Heart left ventricle (tissue), 16 donors: ENCODE results near the gene TMEM170A. TPM values are rescaled to one million over a fixed set of nuclear protein-coding genes. Genes with fewer than 3 reads are reported as not detected.
A peak's percentile ranks its signal among the peaks of the same experiment; 100 is the strongest.

ENCODE experiments used
- ATAC-seq, 4 donors: fragments of 200-7000 bp; cut with Tn5 transposase; one replicate each; pipeline ENCODE4 v1.9.1; 2020 to 2022; ENCODE audit warnings: moderate library complexity in 4 of 4, mild to moderate bottlenecking in 3 of 4, moderate number of reproducible peaks in 1 of 4
- DNase-seq, 5 donors: peaks; one replicate each; pipeline ENCODE4 v3.0.0-alpha.2; 2020
- H3K27ac ChIP-seq, 12 donors: fragments of 200-600 bp; sonication (generic) in 4 of 12; one replicate each; pipeline versions ENCODE4 v1.5.0 to v1.8.0; 2016 to 2022; ENCODE audit warnings: mild to moderate bottlenecking in 2 of 12
- H3K27me3 ChIP-seq, 9 donors: fragments of 200-600 bp; sonication (generic) in 2 of 9; one replicate each; pipeline versions ENCODE4 v1.5.1 to v1.8.0; 2016 to 2022; ENCODE audit warnings: mild to moderate bottlenecking in 3 of 9
- H3K36me3 ChIP-seq, 9 donors: fragments of 200-600 bp; sonication (generic) in 2 of 9; one replicate each; pipeline versions ENCODE4 v1.5.0 to v1.8.0; 2018 to 2022; ENCODE audit warnings: mild to moderate bottlenecking in 2 of 9
- H3K4me1 ChIP-seq, 12 donors: fragments of 200-600 bp; sonication (generic) in 4 of 12; one replicate each; pipeline versions ENCODE4 v1.5.0 to v1.8.0; 2016 to 2022; ENCODE audit warnings: mild to moderate bottlenecking in 3 of 12
- H3K4me3 ChIP-seq, 12 donors: fragments of 200-600 bp; sonication (generic) in 4 of 12; one replicate each; pipeline versions ENCODE4 v1.5.0 to v1.8.0; 2017 to 2022; ENCODE audit warnings: mild to moderate bottlenecking in 9 of 12, moderate library complexity in 4 of 12
- H3K9me3 ChIP-seq, 12 donors: fragments of 200-600 bp; sonication (generic) in 4 of 12; one replicate each; pipeline versions ENCODE4 v1.5.0 to v1.8.0; 2016 to 2022; ENCODE audit warnings: mild to moderate bottlenecking in 1 of 12
- CTCF ChIP-seq, 12 donors: fragments of 200-600 bp; sonication (generic) in 4 of 12; IDR thresholded peaks; one replicate each; pipeline versions ENCODE4 v1.5.0 to v1.8.0; 2018 to 2022; ENCODE audit warnings: antibody characterized with exemption in 12 of 12, mild to moderate bottlenecking in 5 of 12
- POLR2A ChIP-seq, 2 donors: fragments of 450-650 bp; IDR thresholded peaks; one replicate each; pipeline ENCODE4 v1.6.1; 2017; ENCODE audit warnings: antibody characterized with exemption in 2 of 2, mild to moderate bottlenecking in 2 of 2, moderate library complexity in 2 of 2
- WGBS, 4 donors: extraction: QIAGEN DNeasy Blood & Tissue Kit in 2 of 4; methylation state at CpG; one replicate each; pipeline versions ENCODE4 v1.1.5 to v1.1.7; 2013 to 2018; 5-methylcytosine and 5-hydroxymethylcytosine counted together
- intact Hi-C, 10 donors: fragments of 100-400 bp; cut with DNase I; formaldehyde crosslinking; loops; one replicate each; pipeline versions ENCODE4 v1.11.1 to v1.14.2; 2022
- polyA plus RNA-seq, 2 donors: library from polyadenylated mRNA; stranded (reverse); fragments of 200-250 nt; gene quantifications; one replicate each; pipeline ENCODE4 v1.2.3, GENCODE V29; 2013
- total RNA-seq, 9 donors: library from RNA; depleted of rRNA in 2 of 9; stranded (reverse); fragments of >200 nt in 2 of 9; fragmentation: NEBNext Ultra II Directional in 3 of 9; extraction: Animal tissue kit (Norgen Biotek cat#: 25700) in 3 of 9; gene quantifications; one replicate each; pipeline versions ENCODE4 v1.1.0 to v1.2.4, GENCODE V29; 2016 to 2023
- donor health status: ischemic (EF 13 %, LVEDD 7.1; RV severe dilation, severe dysfunction).
- donor health status: healthy with polysubstance abuse.
- donor health status: DM: no; HTN: yes; CAD: no.
- donor health status: DM: no; HTN: no; CAD: no.
- donor health status: ischemic (EF 25% LVEDD 6.9; RV normal size, moderate dysfunction).
- donor health status: ischemic (EF 25% LVEDD 5.7; RV mildly dilated, moderate dysfunction).
- donor health status: healthy.
- donor health status: DM: yes; HTN: yes; CAD: no.
- donor health status: ischemic (EF 35%, LVEDD 5.7; RV mildly dilated, moderate dysfunction).
- donor health status: nonischemic (EF 11% LVEDD 7.7; RV severe dilation, severe dysfunction).
- donor health status: DM: yes; HTN: yes; CAD: no.
- donor health status: PGD.
- donor health status: ischemic (EF 29% LVEDD 5.4; RV normal size, mild dysfunction).
- donor health status: nonischemic (EF 23%, LVEDD 6.1; RV moderate dilation, normal function).

The TMEM170A gene
- total and polyA plus RNA-seq, 11 donors = 4.3 to 14.6 (median 9.2) TPM

- no peaks in the 10 kb centered on the region for H3K36me3 ChIP-seq
- no peak overlapping the region for H3K27ac ChIP-seq
- no peak overlapping the region for H3K4me3 ChIP-seq
- intact Hi-C loops = loop anchor here in 6 of 10 donors (10.0 kb wide), 6 partner anchors 65 to 275 kb away; partner anchors contain the start of genes ADAT1 (in 1 of the 6) and TMEM231 (in 1 of the 6)
- 92 to 97% (median 96%) methylated on average over 40 to 47 of the region's 47 CpGs for WGBS, 4 donors
- H3K9me3 ChIP-seq = no peaks in the 10 kb centered on the region
- no peak for DNase-seq
- H3K27me3 ChIP-seq = peaks cover 0 to 2% (median 0%) of the 10 kb centered on the region in 9 donors
- H3K4me1 ChIP-seq = no peaks in the 10 kb centered on the region
- peak in 1 of 4 donors; percentile 16 for ATAC-seq
- TF ChIP-seq POLR2A (IDR thresholded peaks at IDR 0.05) = no peak
- no peak for TF ChIP-seq CTCF (IDR thresholded peaks at IDR 0.05)
These were observed 15.0 kb upstream of the TMEM170A start for GRCh38 chr16:75479421-75479990.

GRCh38 chr16:75478480-75479345 is 14.2 kb upstream of the TMEM170A start:
- peaks cover 0 to 2% (median 0%) of the 10 kb centered on the region in 9 donors for H3K27me3 ChIP-seq
- intact Hi-C loops = loop anchor here in 6 of 10 donors (10.0 kb wide), 6 partner anchors 66 to 276 kb away; partner anchors contain the start of genes ADAT1 (in 1 of the 6) and TMEM231 (in 1 of the 6)
- no peaks in the 10 kb centered on the region for H3K4me1 ChIP-seq
- ATAC-seq (no peak), DNase-seq (no peak)
- 95 to 96% (median 96%) methylated on average over 56 to 80 of the region's 80 CpGs for WGBS, 4 donors
- H3K4me3 ChIP-seq = no peak overlapping the region
- no peaks in the 10 kb centered on the region for H3K36me3 ChIP-seq
- TF ChIP-seq CTCF (IDR thresholded peaks at IDR 0.05) = no peak
- no peak for TF ChIP-seq POLR2A (IDR thresholded peaks at IDR 0.05)
- no peaks in the 10 kb centered on the region for H3K9me3 ChIP-seq
- H3K27ac ChIP-seq = no peak overlapping the region

GRCh38 chr16:75477680-75478473 is 13.4 kb upstream of the TMEM170A start:
- peaks cover 0 to 2% (median 0%) of the 10 kb centered on the region in 9 donors for H3K27me3 ChIP-seq
- H3K27ac ChIP-seq = no peak overlapping the region
- H3K4me3 ChIP-seq = no peak overlapping the region
- DNase-seq (no peak), ATAC-seq (peak in 1 of 4 donors; percentile 40)
- WGBS, 4 donors = 53 to 70% (median 69%) methylated on average over 4 of the region's 4 CpGs
- H3K36me3 ChIP-seq = no peaks in the 10 kb centered on the region
- no peaks in the 10 kb centered on the region for H3K4me1 ChIP-seq
- H3K9me3 ChIP-seq = no peaks in the 10 kb centered on the region
- intact Hi-C loops = loop anchor here in 6 of 10 donors (10.0 kb wide), 6 partner anchors 67 to 277 kb away; partner anchors contain the start of genes ADAT1 (in 1 of the 6) and TMEM231 (in 1 of the 6)
- TF ChIP-seq POLR2A (IDR thresholded peaks at IDR 0.05) = no peak
- no peak for TF ChIP-seq CTCF (IDR thresholded peaks at IDR 0.05)
